Activated CD8-positive, alpha-beta memory T cell treated with anti-CD3 and anti-CD28 coated beads, Interleukin-2, amount 50 U/mL, for 1 hour (primary cell): Measurements from ENCODE around the gene TTC9.

ENCODE experiments used
- DNase-seq: peaks from one replicate; pipeline ENCODE4 v3.0.0-alpha.2; 2020; ENCODE audit errors: extremely low read depth

TTC9 gene

DNA sequence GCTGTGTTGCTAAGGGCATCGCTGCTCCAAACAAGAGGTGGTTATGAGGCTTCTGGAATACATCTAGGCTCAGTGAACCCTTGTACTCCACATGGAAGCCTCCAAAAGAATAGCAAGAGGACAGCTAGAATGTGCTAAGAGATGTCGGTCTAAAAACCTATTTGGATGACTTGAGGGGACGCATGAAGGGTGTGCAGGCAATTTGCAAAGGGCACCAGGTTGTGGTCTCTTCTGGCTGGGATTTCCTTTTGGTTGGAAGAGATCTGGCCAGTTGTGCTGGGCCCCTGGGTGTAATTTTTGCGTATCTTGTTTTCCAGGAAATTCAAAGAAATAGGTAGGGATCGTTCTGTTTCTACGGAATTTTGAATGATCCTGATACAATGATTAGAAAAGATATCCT, 4.2 kb downstream of the TTC9 start:
- DNase-seq: no peak

DNA sequence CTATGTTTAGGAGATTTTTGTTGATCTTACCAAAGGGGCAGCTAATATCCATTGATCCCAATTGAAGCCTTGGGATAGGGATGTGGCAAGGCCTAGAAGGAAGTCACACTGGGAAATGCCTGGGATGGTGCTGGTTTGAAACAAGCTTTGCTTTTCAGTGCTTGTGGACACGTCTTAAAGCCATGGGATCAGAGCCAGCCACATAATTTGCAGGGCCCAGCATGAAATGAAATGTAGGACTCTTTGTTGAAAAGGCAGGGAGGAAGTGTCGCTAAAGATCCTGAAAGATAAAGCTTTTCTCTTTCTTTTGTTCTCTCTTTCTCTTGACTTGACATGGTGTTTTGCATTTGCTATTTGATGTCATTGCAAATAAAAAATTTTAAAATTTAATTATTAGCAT, 5.0 kb downstream of the TTC9 start:
- DNase-seq: no peak

DNA sequence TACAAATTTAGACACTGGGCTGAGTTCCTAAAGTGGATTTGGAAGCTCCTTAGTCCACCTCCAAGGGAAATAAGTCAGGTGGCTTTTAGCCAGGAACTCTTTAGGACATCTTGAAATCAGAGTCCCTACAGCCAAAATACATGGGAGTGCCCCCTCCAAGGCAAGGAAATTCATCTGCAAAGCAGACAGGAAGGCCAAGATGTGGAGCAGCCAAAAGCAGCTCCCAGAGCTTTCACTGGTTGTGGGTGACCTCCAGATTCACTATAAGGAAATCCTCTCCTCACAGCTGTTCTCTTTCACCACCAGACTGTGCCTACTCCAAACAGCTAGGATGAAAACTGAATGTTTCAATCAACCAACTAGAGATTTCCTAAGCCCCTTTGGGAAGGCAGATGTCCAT, 6.6 kb downstream of the TTC9 start:
- no peak for DNase-seq

DNA sequence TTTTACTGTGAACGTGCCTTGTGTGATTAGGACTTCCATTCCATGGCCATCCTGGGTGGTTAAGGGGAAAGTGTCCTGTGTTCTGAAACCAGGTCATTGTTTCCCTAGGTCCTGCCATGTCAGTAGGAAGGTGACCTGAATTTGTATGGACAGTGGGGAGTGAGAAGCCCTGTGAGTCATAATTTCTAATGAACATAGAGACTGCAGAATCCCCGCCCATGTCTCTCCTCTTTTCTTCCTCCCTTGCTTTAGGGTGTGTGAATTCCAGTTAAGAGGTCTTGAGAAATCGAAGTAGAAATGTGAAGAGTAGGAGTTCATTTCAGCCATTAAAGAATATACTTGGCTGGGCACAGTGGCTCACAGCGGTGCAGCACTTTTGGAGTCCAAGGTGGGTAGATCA, 8.1 kb downstream of the TTC9 start:
- no peak for DNase-seq

DNA sequence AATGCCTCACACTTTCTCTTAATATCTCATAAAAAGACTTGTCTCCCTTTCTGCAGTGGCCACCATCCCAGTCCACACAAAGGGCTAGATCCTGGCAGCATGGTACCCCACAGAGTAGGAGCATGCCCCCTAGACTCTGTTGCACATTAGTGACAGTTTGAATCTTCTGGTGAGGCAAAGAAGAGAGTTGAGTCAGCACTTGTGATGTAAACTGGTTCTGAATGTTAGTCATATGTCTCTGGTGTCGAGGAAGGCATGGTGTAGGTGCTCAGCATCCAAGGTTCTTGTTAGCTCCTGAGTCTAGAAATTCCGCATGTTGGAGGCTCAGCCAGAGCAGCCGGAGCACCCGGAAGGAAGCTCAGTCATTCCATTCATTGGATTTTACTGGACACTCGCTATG, 9.8 kb downstream of the TTC9 start:
- DNase-seq: no peak

DNA sequence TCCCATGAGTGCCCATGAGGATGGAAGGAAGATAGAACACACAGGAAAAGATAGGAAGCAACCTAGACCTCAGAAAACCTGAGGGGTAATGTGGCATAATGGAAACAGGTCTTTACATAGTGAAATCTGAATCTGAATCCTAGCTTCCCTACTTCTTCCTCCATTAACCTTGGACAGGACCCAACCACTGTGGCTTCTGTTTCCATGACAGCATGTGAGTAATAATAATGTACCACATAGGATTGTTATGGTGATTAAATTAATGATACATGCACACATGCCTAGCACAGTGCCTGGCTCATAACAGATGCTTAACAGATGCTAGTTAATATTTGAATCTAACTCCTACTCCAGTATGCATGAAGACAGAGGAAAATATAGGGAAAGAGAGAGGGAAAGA, 11.2 kb downstream of the TTC9 start:
- DNase-seq: no peak

DNA sequence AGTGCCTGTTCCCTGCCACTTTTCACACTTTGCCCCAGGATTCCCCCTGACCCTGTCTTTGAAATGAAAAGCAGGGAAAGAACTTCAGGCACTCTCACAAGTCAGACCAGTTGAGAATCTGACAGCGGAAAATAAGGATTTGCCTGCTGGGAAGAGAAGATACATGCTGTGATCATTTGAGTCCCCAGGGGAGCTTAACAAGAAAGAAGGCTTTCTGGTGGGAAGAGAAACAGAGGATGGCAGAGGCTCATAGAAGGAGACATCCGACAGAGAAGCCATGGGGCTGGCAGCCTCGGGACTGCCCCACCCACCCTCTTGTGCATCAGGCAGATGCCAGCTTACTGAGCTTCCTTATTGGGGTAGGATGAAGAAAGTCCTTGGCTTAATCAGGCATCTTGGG, 11.9 kb downstream of the TTC9 start:
- DNase-seq: no peak

DNA sequence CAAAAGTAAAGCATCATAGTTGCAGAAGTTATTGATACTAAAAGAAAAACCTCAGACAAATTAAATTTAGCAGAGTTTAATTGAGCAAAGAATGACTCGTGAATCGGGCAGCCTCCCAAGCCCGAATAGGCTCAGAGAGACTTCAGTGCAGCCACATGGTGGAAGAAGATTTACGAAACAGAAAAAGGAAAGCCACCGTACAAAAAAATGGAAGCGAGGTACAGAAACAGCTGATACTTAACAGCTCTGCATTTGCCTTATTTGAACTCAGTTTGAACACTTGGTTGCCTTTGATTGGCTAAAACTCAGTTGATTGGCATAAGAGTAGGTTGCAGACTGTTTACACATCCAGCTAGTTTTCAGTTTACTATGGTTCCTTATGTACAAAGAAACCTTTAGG, 12.9 kb downstream of the TTC9 start:
- no peak for DNase-seq

DNA sequence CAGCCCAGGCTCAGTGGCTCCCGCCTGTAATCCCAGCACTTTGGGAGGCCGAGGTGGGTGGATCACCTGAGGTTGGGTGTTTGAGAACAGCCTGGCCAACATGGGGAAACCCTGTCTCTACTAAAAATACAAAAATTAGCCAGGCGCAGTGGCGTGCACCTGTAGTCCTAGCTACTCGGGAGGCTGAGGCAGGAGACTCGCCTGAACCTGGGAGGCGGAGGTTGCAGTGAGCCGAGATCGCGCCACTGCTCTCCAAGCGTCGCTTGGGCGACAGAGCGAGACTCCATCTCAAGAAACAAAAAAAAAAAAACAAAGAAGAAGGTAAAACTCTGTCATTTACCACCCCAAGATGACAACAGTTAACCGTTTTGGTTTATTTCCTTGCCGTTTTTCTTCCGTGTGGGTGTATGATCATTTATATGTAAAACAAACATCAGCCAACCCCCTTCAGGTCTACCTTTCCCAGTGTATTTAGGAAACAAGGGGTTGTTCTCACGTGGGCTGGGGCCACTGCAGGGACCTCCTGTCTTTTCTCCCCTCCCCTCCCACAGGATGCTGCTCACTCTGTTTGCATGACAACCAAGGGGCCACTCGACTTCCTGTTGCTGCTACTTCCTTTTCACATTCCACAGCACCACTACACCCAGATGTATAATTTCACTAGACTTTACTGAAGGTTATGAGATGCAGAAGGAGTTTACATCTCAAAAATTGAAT, 13.6 kb downstream of the TTC9 start:
- DNase-seq: peak; percentile 55

DNA sequence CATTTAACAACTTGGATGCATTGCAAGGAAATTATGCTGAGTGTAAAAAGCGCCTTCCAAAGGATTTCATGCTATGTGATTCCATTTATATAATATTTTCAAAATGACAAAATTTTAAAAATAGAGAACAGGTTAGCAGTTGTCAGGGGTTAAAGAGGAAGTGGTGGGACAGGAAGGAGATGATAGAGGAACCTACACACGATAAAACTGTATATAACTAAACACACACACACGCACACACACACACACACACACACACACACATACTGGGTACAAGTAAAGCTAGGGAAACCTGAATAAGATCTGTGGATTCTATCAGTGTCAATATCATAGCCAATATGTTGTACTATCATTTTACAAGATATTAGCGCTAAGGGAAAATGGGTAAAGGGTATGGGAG, 17.2 kb downstream of the TTC9 start:
- no peak for DNase-seq

DNA sequence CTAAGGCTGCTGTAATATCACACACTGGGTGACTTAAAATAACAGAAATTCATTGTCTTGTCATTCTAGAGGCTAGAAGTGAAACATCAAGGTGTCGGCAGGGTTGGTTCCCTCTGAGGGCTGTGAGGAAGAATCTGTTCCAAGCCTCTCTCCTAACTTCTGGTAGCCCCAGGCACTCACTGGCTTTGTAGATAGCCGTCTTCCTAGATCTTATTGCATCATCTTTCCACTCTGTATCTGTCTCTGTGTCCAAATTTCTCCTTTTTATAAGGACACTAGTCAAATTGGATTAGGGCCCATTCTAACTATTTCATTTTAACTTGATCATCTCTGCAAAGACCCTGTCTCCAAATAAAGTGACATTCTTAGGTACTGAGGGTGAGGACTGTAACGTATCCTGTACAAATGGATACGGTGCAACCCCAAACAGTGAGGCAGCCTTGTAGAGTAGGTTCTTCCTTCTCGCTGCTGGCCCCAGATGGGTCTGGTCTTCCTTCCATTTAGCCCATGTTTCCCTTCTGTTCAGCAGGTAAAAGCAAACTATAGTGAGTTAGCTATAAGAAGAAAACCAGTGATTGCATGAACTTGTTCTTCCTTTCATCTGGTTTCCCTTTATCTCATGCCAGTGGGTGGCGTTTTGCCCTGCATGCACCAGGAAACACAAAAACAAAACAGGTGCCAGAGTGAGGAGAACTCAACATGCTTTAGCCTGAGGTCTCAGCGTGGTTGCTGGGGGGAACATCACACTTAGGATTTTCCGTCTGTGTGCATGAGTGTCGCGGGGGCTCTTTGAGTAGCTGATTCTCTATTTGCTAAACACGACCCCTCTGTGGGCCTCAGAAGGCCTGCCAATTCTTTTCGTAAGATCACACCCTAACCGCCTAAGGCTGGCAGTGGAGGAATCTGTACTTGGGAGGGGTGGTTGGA, 19.5 kb downstream of the TTC9 start:
- no peak for DNase-seq

DNA sequence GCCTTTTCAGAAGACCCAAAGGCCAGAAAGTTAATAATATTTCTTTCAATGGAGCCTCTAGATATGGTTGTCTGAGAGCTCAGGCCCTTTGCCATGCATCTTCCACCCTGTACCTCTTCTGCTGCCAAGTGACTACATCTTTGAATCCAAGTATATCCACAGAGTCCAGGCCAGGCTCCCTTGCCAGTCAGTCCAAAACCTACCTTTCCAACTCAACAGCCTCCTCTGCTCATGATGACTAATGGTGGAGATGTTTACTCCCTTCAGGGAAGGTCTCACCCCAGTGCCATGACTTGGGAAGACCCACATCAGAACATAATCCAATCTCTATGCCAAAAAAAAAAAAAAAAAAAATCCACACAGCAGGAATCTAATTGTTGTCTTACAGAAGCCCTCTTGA, 20.4 kb downstream of the TTC9 start:
- no peak for DNase-seq

DNA sequence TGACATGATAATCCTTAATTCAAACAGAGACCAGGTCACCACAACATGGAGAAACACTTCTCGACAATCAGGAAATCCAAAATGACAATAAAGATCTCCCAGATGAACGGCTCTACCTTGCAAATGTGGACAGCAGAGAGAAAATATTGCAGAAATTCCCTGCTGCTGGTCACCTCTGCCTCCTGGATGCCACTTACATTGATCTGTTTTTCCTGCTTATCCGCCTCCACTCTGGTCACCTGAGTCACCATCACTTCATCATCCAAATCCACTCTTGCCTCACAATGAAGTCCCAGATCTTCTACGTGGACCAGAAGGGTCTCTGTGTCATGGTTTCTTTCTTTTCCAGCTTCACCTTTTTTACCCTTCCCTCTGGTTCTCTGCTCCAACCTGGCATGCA, 21.1 kb downstream of the TTC9 start:
- DNase-seq: no peak

DNA sequence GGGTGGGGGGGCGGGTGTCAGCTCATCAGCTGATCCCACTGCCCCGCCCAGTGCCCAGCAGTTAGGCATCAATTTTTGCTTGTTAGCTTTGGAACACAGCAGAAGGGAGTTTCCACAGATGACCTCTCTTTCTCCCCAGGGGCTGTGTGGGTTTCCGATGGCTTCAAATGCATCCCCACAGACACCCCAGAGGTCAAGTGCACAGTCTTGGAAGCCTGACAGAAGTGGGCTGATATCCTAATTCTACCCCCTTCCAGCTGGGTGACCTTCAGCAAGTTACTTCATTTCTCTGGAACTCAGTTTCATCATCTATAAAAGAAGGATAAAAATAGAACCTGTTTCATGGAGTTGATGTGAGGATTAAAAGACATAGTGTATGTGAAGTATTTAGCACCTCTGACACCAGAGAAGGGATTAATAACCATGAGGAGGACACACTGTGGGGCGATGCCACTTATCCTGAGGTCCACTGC, 22.0 kb downstream of the TTC9 start:
- no peak for DNase-seq

DNA sequence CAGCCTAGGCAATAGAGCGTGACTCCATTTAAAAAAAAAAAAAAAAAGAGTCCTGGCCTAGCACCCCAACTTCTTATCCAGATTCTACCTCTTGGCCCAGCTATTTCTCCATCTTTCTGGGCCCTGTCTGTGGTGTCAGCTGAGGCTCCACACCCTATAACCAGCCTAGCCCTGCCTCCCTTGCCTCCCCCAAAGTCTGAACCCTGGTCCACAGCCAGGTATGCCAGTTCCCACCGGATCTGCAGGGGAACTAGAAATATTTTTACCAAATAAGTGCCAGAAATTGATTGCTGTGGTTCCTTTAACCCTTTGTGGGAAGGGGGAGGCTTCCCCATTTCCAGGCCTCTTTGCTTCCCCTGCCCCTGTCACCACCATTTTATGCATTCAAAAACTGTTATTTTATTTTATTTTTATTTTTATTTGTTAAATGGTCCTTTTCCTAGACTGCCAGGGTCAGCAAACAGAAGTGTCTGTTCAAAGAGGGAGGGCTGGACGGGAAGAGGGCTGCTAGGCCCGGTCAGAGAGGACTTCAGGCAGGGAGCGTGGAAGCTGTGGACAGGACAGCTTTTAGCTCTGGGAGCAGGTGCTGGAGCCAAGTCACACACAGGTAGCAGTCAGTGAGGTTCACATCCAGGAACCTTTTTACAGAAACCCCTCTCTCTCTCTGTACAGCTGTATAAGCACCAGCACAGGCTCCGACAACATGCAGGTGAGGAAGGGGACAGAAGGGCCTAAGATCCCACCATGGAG, 23.2 kb downstream of the TTC9 start:
- no peak for DNase-seq

DNA sequence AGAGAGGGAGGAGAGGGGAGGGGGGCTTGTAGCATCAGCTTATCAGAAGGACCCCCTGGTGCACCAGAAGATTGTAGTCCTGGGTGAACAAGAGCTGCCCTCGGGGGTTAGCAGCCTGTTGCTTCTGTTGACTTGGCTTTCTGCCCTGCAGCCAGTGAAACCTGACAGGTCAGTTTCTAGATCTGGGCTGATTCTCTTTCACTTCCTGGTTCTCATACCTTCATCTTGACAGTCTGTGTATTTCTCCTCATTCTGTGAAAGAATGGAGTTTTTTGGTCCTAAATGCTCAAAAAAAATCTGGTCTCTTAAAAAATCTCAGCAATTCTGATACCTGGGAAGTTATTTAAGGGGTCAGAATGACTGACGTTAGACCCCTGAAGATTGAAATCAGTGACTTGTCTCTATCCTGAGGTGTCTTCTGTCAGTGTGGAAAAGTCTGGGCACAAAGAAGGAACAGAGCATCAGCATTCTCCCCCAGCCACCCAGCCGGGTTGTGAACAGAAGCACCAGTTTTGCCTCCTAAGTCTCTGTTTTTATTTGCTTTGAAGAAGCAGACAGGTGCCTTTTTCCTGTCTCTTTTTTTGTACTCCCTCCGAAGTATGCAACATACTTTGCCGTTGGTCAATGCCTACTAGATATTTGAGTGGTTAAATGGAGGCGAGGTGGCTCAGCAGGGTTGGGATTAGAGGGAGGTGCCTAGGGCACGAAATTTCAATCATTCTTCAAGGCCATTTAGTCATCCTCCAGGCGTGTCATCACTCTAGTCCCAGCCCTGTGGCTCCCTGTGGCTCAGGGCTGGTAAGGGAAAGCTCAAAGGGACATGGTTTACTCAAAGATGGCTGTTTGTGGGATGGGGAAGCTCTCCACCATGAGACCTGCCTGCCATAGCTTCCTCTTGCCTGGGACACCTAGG, 24.0 kb downstream of the TTC9 start:
- no peak for DNase-seq

DNA sequence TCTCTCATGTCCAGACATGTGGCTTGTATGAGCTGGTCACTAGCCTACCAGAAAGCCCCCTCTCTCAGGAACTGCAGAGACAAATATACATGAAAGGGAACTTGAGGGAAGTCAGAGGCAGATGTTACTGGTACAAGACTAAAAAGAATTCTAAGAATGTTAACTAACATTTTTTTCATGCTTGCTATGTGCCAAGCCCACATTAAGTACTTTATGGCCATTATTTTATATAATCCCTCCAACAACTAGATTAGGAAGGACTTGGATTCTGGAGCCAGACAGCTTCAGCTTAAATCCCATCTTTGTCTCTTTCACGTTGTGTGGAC, 24.6 kb downstream of the TTC9 start:
- no peak for DNase-seq

DNA sequence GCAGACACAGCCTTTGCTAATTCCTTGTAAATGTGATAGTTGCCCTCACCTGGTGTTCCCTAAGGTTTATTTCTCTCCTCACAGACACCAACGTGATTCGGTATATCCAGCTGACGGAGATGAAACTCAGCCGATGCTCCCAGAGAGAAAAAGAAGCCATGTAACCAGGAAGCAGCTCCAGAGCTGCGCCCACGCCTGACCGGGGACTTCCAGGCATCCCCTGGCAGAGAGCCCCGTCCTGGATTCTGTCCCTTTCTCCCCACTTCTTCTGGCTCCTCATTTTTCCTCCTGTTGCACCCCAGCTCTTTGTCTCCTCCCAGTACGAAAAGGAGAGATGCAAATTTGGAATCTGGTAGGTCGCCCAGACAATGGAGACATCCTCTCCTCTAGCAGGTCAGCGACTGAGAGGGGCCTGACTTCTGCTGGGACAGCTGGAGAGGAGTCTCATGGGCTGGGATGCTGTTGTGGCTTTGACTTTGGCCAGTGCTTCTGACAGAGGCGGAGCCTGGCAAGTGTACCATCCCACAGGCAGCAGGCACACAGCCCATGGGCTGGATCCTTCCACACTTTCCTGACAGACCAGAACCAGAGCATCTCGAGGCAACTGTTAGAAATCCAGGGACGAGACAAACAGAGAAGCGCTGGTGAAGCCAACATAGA, 29.4 kb downstream of the TTC9 start:
- no peak for DNase-seq

DNA sequence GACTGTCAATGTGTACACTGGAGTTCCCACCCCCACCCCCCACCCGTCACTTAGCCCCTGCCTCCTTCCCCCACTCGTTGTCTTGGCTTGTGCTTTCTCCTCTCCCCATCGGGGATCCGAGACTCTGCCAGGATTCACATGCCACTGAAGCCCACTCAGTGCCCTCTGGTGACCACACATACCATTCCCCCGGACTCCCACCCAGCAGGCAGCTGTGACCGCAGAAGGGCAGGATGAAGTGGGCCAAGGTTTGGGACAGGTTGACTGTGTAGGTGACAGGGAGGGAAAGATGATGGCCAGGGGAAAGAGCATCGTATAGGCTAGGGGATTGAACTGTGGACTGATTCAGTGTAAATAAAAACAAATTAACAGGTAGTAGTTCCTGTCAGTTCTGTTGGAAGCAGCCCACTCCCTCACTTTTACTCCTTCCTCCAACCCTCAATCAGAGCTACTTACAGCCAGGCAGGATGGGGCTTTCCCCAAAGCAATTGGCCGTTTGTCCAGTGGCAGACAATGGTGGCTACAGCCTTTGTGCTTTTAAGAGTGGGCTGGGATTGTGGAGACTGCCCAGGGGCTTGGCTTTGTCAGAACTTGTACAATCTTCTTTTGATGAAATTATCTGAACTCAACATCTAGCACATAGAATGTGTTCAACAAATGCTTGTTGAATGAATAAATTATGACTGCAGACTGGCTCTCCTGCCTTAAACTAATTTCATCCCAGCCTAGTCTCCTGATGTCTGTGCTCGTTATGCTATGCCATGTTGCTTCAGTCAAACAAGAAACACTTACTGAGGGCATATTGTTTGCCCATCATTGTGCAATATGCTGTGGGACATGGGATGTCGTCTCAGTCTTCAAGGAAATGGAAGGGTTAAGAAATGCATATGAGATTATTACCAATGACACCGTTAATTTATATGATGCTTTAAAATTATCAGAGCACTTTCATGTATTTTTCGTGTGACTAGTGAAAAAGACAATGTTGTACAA, 30.2 kb downstream of the TTC9 start:
- no peak for DNase-seq

DNA sequence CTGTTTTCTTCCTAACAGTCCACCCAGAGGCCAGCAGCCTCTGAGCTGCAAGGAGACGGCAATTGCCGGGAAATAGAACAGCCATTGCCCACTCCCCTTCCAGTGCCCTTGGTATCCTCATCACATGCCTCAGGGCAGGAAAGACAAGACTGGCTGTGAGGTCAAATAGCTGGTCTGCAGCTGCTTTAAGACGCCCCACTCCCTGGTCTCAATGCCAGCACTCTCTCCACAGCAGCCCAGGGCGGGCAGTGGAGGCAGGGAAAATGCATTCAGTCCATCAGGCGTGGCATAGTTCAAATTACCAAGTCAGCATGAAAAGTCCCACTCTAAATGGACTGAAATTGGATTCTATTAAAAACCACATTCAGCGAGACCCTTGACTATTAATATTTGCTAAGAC, 35.6 kb downstream of the TTC9 start:
- DNase-seq: no peak
